ENCODE results near the gene LRRC3C. TPM values are rescaled to one million over a fixed set of nuclear protein-coding genes. Genes with fewer than 3 reads are reported as not detected.

Gene LRRC3C
- total and polyA plus RNA-seq, 4 donors, result not detected

GRCh38 chr17:39953471-39953888, 25.9 kb downstream of the LRRC3C start:
- Histone ChIP-seq H3K27ac (ENCODE audit: low read depth in 1 of 2, low read length in 1 of 2) (peak overlapping the region; percentile 52 to 77), H3K9me3 (ENCODE audit: control insufficient read depth in 4 of 4, insufficient read depth in 3 of 4, low read length in 3 of 4) (no peaks in the 10 kb centered on the region), H3K4me1 (ENCODE audit: control insufficient read depth in 5 of 5, insufficient read depth in 5 of 5, low read length in 5 of 5) (peaks cover 0 to 18% (median 0%) of the 10 kb centered on the region in 5 donors), H3K27me3 (ENCODE audit: control insufficient read depth in 3 of 3, insufficient read depth in 3 of 3, low read length in 2 of 3) (no peaks in the 10 kb centered on the region), H3K9ac (ENCODE audit: insufficient read depth in 1 of 2, low read length in 2 of 2) (peak overlapping the region in 1 of 2 donors; percentile 39), H3K36me3 (ENCODE audit: control insufficient read depth in 4 of 4, insufficient read depth in 4 of 4, low read length in 4 of 4) (no peaks in the 10 kb centered on the region), H3K4me3 (peak overlapping the region; percentile 5)
- 46 to 55% methylated on average over 6 to 9 of the region's 9 CpGs for WGBS, 2 donors
- TF ChIP-seq CTCF (IDR thresholded peaks at IDR 0.05; ENCODE audit: control extremely low read depth, extremely low read depth), result no peak
- DNase-seq, result no peak
- ATAC-seq (ENCODE audit: insufficient read depth, low FRiP score), result no peak

DNA sequence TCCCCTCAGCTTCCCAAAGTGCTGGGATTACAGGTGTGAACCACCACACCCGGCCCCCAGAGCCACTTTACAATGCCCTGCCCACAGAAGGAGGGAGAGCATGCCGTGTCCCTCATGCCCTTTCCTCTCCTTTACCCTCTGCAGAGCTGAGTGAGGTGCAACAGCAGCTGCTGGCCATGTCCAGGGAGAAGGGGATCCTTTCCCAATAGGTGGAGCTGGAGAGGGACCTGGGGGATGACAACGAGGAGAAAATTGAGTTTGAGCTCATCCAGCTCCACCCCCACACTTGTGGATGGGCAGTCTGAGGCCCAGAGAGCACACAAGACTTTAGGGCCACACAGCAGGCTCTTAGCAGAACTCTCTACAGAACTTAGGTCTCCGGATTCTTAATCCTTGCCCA, 27.3 kb downstream of the LRRC3C start:
- Histone ChIP-seq H3K9ac (ENCODE audit: insufficient read depth in 1 of 2, low read length in 2 of 2) (no peak overlapping the region), H3K4me3 (no peak overlapping the region), H3K27me3 (ENCODE audit: control insufficient read depth in 3 of 3, insufficient read depth in 3 of 3, low read length in 2 of 3) (no peaks in the 10 kb centered on the region), H3K27ac (ENCODE audit: low read depth in 1 of 2, low read length in 1 of 2) (no peak overlapping the region), H3K4me1 (ENCODE audit: control insufficient read depth in 5 of 5, insufficient read depth in 5 of 5, low read length in 5 of 5) (peaks cover 0 to 11% (median 0%) of the 10 kb centered on the region in 5 donors), H3K9me3 (ENCODE audit: control insufficient read depth in 4 of 4, insufficient read depth in 3 of 4, low read length in 3 of 4) (no peaks in the 10 kb centered on the region), H3K36me3 (ENCODE audit: control insufficient read depth in 4 of 4, insufficient read depth in 4 of 4, low read length in 4 of 4) (no peaks in the 10 kb centered on the region)
- WGBS, 2 donors, result 68 to 72% methylated on average over 4 of the region's 4 CpGs
- TF ChIP-seq CTCF (IDR thresholded peaks at IDR 0.05; ENCODE audit: control extremely low read depth, extremely low read depth), result no peak
- ATAC-seq (ENCODE audit: insufficient read depth, low FRiP score), result no peak
- no peak for DNase-seq

DNA sequence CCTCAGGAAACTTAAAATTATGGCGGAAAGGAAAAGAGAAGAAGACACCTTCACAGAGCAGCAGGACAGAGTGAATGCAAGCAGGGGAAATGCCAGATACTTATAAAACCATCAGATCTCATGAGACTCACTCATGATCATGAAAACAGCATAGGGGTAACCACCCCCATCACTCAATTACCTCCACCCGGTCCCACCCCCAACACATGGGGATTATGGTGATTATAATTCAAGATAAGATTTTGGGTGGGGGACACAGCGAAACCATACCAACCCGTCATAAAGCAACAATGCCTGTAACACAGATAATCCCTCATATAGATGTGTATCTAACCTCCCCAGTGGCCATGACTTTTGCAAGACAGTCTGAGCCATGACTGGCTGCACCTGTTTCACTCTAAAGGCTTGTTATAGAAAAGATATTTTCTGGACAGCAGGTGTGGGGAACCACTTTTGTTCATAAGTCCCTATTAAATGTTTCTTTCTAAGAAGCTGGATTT, 28.2 kb downstream of the LRRC3C start:
- no peak for ATAC-seq (ENCODE audit: insufficient read depth, low FRiP score)
- Histone ChIP-seq H3K36me3 (ENCODE audit: control insufficient read depth in 4 of 4, insufficient read depth in 4 of 4, low read length in 4 of 4) (no peaks in the 10 kb centered on the region), H3K9ac (ENCODE audit: insufficient read depth in 1 of 2, low read length in 2 of 2) (no peak overlapping the region), H3K27me3 (ENCODE audit: control insufficient read depth in 3 of 3, insufficient read depth in 3 of 3, low read length in 2 of 3) (no peaks in the 10 kb centered on the region), H3K4me1 (ENCODE audit: control insufficient read depth in 5 of 5, insufficient read depth in 5 of 5, low read length in 5 of 5) (peaks cover 0 to 11% (median 0%) of the 10 kb centered on the region in 5 donors), H3K9me3 (ENCODE audit: control insufficient read depth in 4 of 4, insufficient read depth in 3 of 4, low read length in 3 of 4) (no peaks in the 10 kb centered on the region), H3K4me3 (no peak overlapping the region), H3K27ac (ENCODE audit: low read depth in 1 of 2, low read length in 1 of 2) (no peak overlapping the region)
- 81% methylated on average over 4 of the region's 4 CpGs for WGBS, 2 donors
- no peak for TF ChIP-seq CTCF (IDR thresholded peaks at IDR 0.05; ENCODE audit: control extremely low read depth, extremely low read depth)
- no peak for DNase-seq

DNA sequence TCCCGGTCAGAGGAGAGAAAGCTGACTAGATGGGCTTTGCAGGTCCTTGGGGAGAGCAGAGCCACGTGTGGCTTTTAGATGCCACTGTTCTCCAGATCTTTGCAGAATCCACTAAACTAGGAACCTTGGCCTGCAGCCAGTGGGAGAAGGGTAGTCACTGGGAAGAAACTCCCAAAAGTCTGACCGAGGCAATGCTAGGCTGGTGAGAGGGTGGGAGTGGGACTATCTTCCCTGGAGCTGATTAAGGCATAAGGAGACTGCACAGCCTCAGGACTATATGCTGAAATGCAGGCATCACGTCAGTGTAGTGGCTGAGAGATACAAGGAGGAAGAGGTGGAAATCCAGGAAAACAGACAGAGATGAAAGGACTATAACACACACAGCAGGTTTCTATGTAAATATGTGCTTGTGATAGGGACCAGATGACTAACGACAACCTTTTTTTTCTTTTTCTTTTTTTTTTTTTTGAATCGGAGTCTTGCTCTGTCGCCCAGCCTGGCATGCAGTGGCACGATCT, 33.1 kb downstream of the LRRC3C start:
- 78 to 87% methylated on average over 8 of the region's 8 CpGs for WGBS, 2 donors
- Histone ChIP-seq H3K9me3 (ENCODE audit: control insufficient read depth in 4 of 4, insufficient read depth in 3 of 4, low read length in 3 of 4) (no peaks in the 10 kb centered on the region), H3K36me3 (ENCODE audit: control insufficient read depth in 4 of 4, insufficient read depth in 4 of 4, low read length in 4 of 4) (no peaks in the 10 kb centered on the region), H3K4me1 (ENCODE audit: control insufficient read depth in 5 of 5, insufficient read depth in 5 of 5, low read length in 5 of 5) (peaks cover 0 to 3% (median 0%) of the 10 kb centered on the region in 5 donors), H3K4me3 (no peak overlapping the region), H3K27ac (ENCODE audit: low read depth in 1 of 2, low read length in 1 of 2) (no peak overlapping the region), H3K27me3 (ENCODE audit: control insufficient read depth in 3 of 3, insufficient read depth in 3 of 3, low read length in 2 of 3) (no peaks in the 10 kb centered on the region), H3K9ac (ENCODE audit: insufficient read depth in 1 of 2, low read length in 2 of 2) (no peak overlapping the region)
- no peak for TF ChIP-seq CTCF (IDR thresholded peaks at IDR 0.05; ENCODE audit: control extremely low read depth, extremely low read depth)
- no peak for DNase-seq
- ATAC-seq (ENCODE audit: insufficient read depth, low FRiP score), result no peak

All from lung (tissue), 12 donors.